Sigmoid colon (tissue), 7 donors: ENCODE data around the gene MZT2A. TPM values are rescaled to one million over a fixed set of nuclear protein-coding genes. Genes with fewer than 3 reads are reported as not detected.
"Not testable (repeated sequence)": the region's sequence is repeated elsewhere in the genome, so short reads cannot be mapped to it uniquely, and the experiment has no call there.

Source experiments
- DNase-seq: peaks from one replicate; pipeline ENCODE4 v3.0.0-alpha.2; 2019
- H3K27ac ChIP-seq, 4 donors: fragments of 200-600 bp; sonication (generic); one replicate each; pipeline ENCODE4 v1.5.1; 2016 to 2019; ENCODE audit warnings: mild to moderate bottlenecking in 1 of 4
- H3K27me3 ChIP-seq, 3 donors: fragments of 200-600 bp; sonication (generic); one replicate each; pipeline ENCODE4 v1.5.1; 2019; ENCODE audit warnings: mild to moderate bottlenecking in 1 of 3
- H3K36me3 ChIP-seq, 4 donors: fragments of 200-600 bp; sonication (generic); one replicate each; pipeline ENCODE4 v1.5.1; 2016 to 2019
- H3K4me1 ChIP-seq, 4 donors: fragments of 200-600 bp; sonication (generic); one replicate each; pipeline ENCODE4 v1.5.1; 2017 to 2019
- H3K4me3 ChIP-seq, 4 donors: fragments of 200-600 bp; sonication (generic); one replicate each; pipeline ENCODE4 v1.5.1; 2017 to 2019; ENCODE audit warnings: mild to moderate bottlenecking in 2 of 4, moderate library complexity in 1 of 4
- H3K9me3 ChIP-seq, 4 donors: fragments of 200-600 bp in 3 of 4; sonication (generic) in 3 of 4; one replicate each; pipeline versions ENCODE4 v1.5.1 to v1.6.1; 2013 to 2019
- EP300 ChIP-seq, 4 donors: sonication (generic); formaldehyde crosslinking; IDR thresholded peaks; one replicate each; pipeline ENCODE4 v1.6.1; 2017; ENCODE audit warnings: antibody characterized with exemption in 4 of 4
- POLR2A ChIP-seq, 2 donors: fragments of 450-650 bp; IDR thresholded peaks; one replicate each; pipeline ENCODE4 v1.6.1; 2016; ENCODE audit warnings: antibody characterized with exemption in 2 of 2, mild to moderate bottlenecking in 2 of 2, moderate library complexity in 2 of 2
- POLR2AphosphoS5 ChIP-seq, 4 donors: sonication (generic); formaldehyde crosslinking; IDR thresholded peaks; one replicate each; pipeline ENCODE4 v1.6.1; 2017; ENCODE audit warnings: antibody characterized with exemption in 4 of 4
- WGBS, 2 donors: extraction: QIAGEN DNeasy Blood & Tissue Kit; methylation state at CpG; one replicate each; pipeline ENCODE4 v1.1.7; 2013; 5-methylcytosine and 5-hydroxymethylcytosine counted together
- intact Hi-C: fragments of 100-400 bp; cut with DNase I; formaldehyde crosslinking; loops from one replicate; pipeline ENCODE4 v1.15.1; 2023
- polyA plus RNA-seq, 3 donors: library from polyadenylated mRNA; stranded (reverse); fragments of 200-250 nt; gene quantifications; one replicate each; pipeline ENCODE4 v1.2.3, GENCODE V29; 2013
- total RNA-seq, 4 donors: library from RNA; depleted of rRNA; stranded (reverse); fragments of >200 nt; gene quantifications; one replicate each; pipeline ENCODE4 v1.1.0, GENCODE V29; 2016
- TF ChIP-seq, protein P1 (sequence below), 4 experiments: fragments of 450-650 bp in 3 of 4; fragments of 200-600 bp in 1 of 4; IDR thresholded peaks; one replicate each; pipeline ENCODE4 v1.5.1; 2016 to 2019; ENCODE audit warnings: antibody characterized with exemption in 4 of 4, mild to moderate bottlenecking in 3 of 4, moderate library complexity in 2 of 4
- donor health status: healthy with polysubstance abuse.
- donor health status: Bipolar disorder and iron deficiency.
- donor health status: healthy.

MZT2A gene
- total and polyA plus RNA-seq, 7 donors, result 69.7 to 166 (median 79.4) TPM

DNA sequence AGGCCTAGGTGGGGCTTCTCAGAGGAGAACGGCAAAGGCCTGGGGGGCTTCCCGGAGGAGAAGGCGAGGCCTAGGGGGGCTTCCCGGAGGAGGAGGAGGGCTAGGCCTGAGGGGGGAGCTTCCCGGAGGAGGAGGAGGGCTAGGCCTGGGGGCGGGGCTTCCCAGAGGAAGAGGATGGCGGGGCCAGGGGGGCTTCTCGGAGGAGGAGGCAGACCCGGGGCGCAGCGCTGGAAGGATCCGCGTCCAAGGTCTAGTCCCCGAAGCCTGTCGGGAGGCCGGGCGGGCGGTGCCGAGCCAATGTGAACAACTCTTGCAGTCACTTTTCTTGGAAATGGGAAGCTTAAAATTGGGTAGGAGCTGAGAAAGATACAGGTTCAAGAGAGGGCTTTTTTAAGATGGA, 46.3 kb downstream of the MZT2A start:
- TF ChIP-seq, protein P1, sequence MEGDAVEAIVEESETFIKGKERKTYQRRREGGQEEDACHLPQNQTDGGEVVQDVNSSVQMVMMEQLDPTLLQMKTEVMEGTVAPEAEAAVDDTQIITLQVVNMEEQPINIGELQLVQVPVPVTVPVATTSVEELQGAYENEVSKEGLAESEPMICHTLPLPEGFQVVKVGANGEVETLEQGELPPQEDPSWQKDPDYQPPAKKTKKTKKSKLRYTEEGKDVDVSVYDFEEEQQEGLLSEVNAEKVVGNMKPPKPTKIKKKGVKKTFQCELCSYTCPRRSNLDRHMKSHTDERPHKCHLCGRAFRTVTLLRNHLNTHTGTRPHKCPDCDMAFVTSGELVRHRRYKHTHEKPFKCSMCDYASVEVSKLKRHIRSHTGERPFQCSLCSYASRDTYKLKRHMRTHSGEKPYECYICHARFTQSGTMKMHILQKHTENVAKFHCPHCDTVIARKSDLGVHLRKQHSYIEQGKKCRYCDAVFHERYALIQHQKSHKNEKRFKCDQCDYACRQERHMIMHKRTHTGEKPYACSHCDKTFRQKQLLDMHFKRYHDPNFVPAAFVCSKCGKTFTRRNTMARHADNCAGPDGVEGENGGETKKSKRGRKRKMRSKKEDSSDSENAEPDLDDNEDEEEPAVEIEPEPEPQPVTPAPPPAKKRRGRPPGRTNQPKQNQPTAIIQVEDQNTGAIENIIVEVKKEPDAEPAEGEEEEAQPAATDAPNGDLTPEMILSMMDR (IDR thresholded peaks at IDR 0.05), result no peak
- TF ChIP-seq EP300 (IDR thresholded peaks at IDR 0.05) (no peak), POLR2A (IDR thresholded peaks at IDR 0.05) (no peak), POLR2AphosphoS5 (IDR thresholded peaks at IDR 0.05) (no peak)
- H3K36me3 ChIP-seq, result no peaks in the 10 kb centered on the region
- intact Hi-C loops, result no loop called here
- no peak overlapping the region for H3K4me3 ChIP-seq
- WGBS, 2 donors, result 91 to 92% methylated on average over 19 of the region's 19 CpGs
- no peak overlapping the region for H3K27ac ChIP-seq
- no peak for DNase-seq
- H3K9me3 ChIP-seq, result no peaks in the 10 kb centered on the region
- no peaks in the 10 kb centered on the region for H3K27me3 ChIP-seq
- no peaks in the 10 kb centered on the region for H3K4me1 ChIP-seq

DNA sequence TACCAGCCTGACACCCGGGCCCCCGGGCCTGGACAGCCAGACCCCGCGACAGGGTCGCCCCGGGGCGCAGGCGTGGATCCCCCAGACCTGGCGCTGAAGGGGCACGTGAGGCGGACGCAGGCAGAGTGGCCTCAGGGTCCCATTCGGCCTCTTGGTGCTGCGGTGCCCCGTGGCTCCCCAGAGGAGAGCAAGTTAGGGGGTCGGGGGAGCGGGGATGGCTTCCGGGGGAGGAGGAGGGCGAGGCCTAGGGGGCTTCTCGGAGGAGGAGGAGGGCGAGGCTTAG, 46.7 kb downstream of the MZT2A start:
- DNase-seq, H3K27ac ChIP-seq, H3K4me1 ChIP-seq, H3K36me3 ChIP-seq, intact Hi-C loops, H3K9me3 ChIP-seq, H3K27me3 ChIP-seq, H3K4me3 ChIP-seq: not testable (repeated sequence)
- WGBS, 2 donors, result 94 to 97% methylated on average over 21 of the region's 21 CpGs

DNA sequence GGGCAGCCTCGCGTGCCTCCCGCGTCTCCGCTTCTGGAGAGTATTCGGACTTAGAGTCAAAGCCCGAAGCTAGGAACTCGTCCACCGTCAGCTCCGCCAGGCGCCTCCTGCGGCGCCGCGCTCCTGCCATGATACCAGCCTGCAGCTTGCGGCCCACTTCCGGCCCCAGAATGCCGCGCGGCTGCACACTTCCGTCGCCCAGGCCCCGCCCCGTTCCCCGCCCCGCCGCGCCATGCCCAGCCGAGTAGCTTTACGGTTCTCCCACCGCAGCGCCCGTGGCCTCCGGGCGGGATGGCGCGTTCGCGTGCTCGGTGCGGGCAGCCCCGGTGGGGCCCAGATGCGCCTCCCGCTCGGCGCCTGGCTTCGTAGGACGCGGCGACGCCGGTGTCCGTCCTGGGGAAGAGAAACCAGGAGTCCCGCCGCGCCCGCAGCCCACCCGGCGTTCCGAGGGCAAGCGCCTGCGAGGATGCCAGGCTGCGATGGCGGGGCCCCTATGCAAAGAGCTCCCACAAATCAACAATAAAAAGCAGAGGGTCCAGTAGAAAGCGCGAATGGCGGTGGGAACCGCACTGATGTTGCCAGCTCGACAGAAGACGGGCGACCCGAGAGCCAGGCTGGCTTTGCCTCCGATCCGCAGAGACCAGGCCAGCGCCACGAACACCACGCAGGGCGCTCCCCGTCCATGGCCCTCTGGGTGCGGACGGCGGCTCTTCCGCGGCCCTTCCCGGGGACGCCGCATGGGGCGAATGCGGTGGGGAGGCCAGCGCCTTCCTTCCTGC, 47.3 kb downstream of the MZT2A start:
- WGBS, 2 donors, result 84 to 93% methylated on average over 85 to 90 of the region's 90 CpGs

DNA sequence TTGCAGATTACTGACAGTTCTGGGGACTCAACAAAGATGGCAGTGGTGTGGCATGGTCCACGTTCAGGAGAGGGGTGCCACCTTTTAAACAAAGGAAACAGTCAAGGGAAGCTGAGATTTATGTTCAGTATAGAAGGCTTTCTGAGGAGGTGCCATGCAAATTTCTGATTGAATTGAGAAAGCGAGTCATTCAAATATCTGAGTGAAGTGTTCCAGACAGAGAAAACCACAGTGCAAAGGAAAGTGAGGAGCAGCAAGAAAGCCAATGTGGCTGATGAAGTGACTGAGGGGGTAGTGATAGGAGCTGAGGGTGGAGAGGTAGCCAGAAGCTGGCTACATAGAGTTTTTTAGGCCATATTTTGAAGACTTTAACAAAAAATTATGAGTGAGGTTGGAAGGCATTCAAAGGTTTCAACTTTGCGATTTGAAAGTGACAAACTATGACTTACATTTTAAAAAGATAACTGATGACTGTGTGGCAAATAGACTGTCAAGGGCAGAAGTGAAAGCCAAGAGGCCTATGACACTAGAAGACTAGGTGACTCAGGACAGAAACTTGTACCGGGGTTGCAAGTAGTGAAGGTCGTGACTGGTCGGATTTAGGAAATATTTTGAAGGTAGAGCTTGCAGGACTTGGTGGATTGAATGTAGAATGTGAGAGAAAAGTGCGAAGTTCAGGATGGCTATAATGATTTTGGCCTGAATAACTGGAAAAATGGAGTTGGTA, 51.3 kb downstream of the MZT2A start:
- DNase-seq, H3K4me3 ChIP-seq, H3K9me3 ChIP-seq, intact Hi-C loops, H3K36me3 ChIP-seq, H3K27ac ChIP-seq, H3K4me1 ChIP-seq, H3K27me3 ChIP-seq: not testable (repeated sequence)
- 66 to 73% methylated on average over 7 of the region's 7 CpGs for whole genome bisulfite sequencing, 2 donors

More for the DNA sequence above, 47.3 kb downstream of the MZT2A start:
- H3K9me3 ChIP-seq, H3K27me3 ChIP-seq, H3K36me3 ChIP-seq, H3K4me1 ChIP-seq, DNase-seq, intact Hi-C loops, H3K4me3 ChIP-seq, H3K27ac ChIP-seq: not testable (repeated sequence)

Other genes with a start within 250 kb of the MZT2A start
- gene RAB6D, start 128.2 kb downstream of the MZT2A start, total RNA-seq, result not detected
- gene RAB6D, start 128.2 kb downstream of the MZT2A start, polyA plus RNA-seq, result 1 to 10 TPM in 2 of 3 donors, under 1 TPM in 1; 0.63 to 1.2 (median 1.2) TPM
- gene TUBA3D, start 16.3 kb downstream of the MZT2A start, total RNA-seq, result not detected
- under 1 TPM in 2 of 3 donors, not detected in 1; 0.54 to 0.60 TPM for gene TUBA3D, start 16.3 kb downstream of the MZT2A start, polyA plus RNA-seq
- gene CCDC74A, start 35.5 kb upstream of the MZT2A start, total RNA-seq, result 10 to 100 TPM in 2 of 4 donors, 1 to 10 TPM in 2; 8.2 to 24.4 (median 14.9) TPM
- gene CCDC74A, start 35.5 kb upstream of the MZT2A start, polyA plus RNA-seq, result 1 to 10 TPM; 1.2 to 4.8 (median 3.0) TPM